ENCODE data around the gene DENND1A. TPM values are rescaled to one million over a fixed set of nuclear protein-coding genes. Genes with fewer than 3 reads are reported as not detected.
A peak's percentile ranks its signal among the peaks of the same experiment; 100 is the strongest.

DENND1A gene
- polyA plus RNA-seq, 6 donors from 2014 or later, result 4.0 to 9.5 (median 5.3) TPM

- ATAC-seq (ENCODE audit: low read depth in 2 of 2) (no peak), DNase-seq (no peak)
- Mint-ChIP-seq H3K36me3 (peaks cover 17 to 27% of the 10 kb centered on the region in 2 donors), H3K9me3 (peaks cover 9 to 51% (median 40%) of the 10 kb centered on the region in 7 donors), H3K27me3 (no peaks in the 10 kb centered on the region), H3K4me1 (peaks cover 7 to 13% (median 9%) of the 10 kb centered on the region in 3 donors), H3K4me3 (peak overlapping the region in 1 of 8 donors; percentile 60), H3K27ac (peak overlapping the region in 1 of 6 donors; percentile 76)
Measured at GRCh38 chr9:123723135-123723875, 206.6 kb downstream of the DENND1A start.

GRCh38 chr9:123722378-123722777, 207.5 kb downstream of the DENND1A start:
- H3K4me1 Mint-ChIP-seq, result peaks cover 13 to 18% (median 14%) of the 10 kb centered on the region in 3 donors
- no peak overlapping the region for H3K27ac Mint-ChIP-seq
- peaks cover 17 to 27% of the 10 kb centered on the region in 2 donors for H3K36me3 Mint-ChIP-seq
- H3K9me3 Mint-ChIP-seq, result peaks cover 9 to 52% (median 40%) of the 10 kb centered on the region in 7 donors
- H3K27me3 Mint-ChIP-seq, result no peaks in the 10 kb centered on the region
- no peak for DNase-seq
- no peak for ATAC-seq (ENCODE audit: low read depth in 2 of 2)
- no peak overlapping the region for H3K4me3 Mint-ChIP-seq

- Mint-ChIP-seq H3K36me3 (peaks cover 15 to 17% of the 10 kb centered on the region in 2 donors), H3K4me1 (peaks cover 13 to 25% (median 20%) of the 10 kb centered on the region in 3 donors), H3K27me3 (no peaks in the 10 kb centered on the region), H3K4me3 (no peak overlapping the region), H3K27ac (peak overlapping the region in 1 of 6 donors; percentile 1), H3K9me3 (peaks cover 6 to 44% (median 31%) of the 10 kb centered on the region in 7 donors)
- no peak for ATAC-seq (ENCODE audit: low read depth in 2 of 2)
- DNase-seq, result no peak
Measured at GRCh38 chr9:123718188-123718587, 211.7 kb downstream of the DENND1A start.

GRCh38 chr9:123717581-123718175, 212.2 kb downstream of the DENND1A start:
- H3K9me3 Mint-ChIP-seq, result peaks cover 6 to 39% (median 29%) of the 10 kb centered on the region in 7 donors
- ATAC-seq (ENCODE audit: low read depth in 2 of 2), result no peak
- no peaks in the 10 kb centered on the region for H3K27me3 Mint-ChIP-seq
- H3K4me1 Mint-ChIP-seq, result peaks cover 13 to 25% (median 20%) of the 10 kb centered on the region in 3 donors
- peak overlapping the region in 3 of 6 donors; percentile 1 to 30 (median 11) for H3K27ac Mint-ChIP-seq
- no peak overlapping the region for H3K4me3 Mint-ChIP-seq
- no peak for DNase-seq
- peaks cover 15 to 17% of the 10 kb centered on the region in 2 donors for H3K36me3 Mint-ChIP-seq

GRCh38 chr9:123716339-123716945, 213.5 kb downstream of the DENND1A start:
- no peaks in the 10 kb centered on the region for H3K27me3 Mint-ChIP-seq
- DNase-seq, result no peak
- peak; percentile 54 to 60 for ATAC-seq (ENCODE audit: low read depth in 2 of 2)
- H3K9me3 Mint-ChIP-seq, result peaks cover 0 to 26% (median 18%) of the 10 kb centered on the region in 7 donors
- peaks cover 20 to 25% (median 21%) of the 10 kb centered on the region in 3 donors for H3K4me1 Mint-ChIP-seq
- peaks cover 8 to 16% of the 10 kb centered on the region in 2 donors for H3K36me3 Mint-ChIP-seq
- H3K27ac Mint-ChIP-seq, result peak overlapping the region in 1 of 6 donors; percentile 30
- peak overlapping the region in 3 of 8 donors; percentile 10 to 55 (median 47) for H3K4me3 Mint-ChIP-seq

GRCh38 chr9:123715258-123715657, 214.7 kb downstream of the DENND1A start:
- no peak for ATAC-seq (ENCODE audit: low read depth in 2 of 2)

GRCh38 chr9:123713282-123713681, 216.6 kb downstream of the DENND1A start:
- H3K4me1 Mint-ChIP-seq, result peaks cover 22 to 28% (median 22%) of the 10 kb centered on the region in 3 donors
- no peak overlapping the region for H3K27ac Mint-ChIP-seq
- ATAC-seq (ENCODE audit: low read depth in 2 of 2), result no peak

More at GRCh38 chr9:123715258-123715657, 214.7 kb downstream of the DENND1A start:
- H3K27ac Mint-ChIP-seq, result no peak overlapping the region
- peaks cover 20 to 25% (median 22%) of the 10 kb centered on the region in 3 donors for H3K4me1 Mint-ChIP-seq
- H3K9me3 Mint-ChIP-seq, result peaks cover 0 to 20% (median 11%) of the 10 kb centered on the region in 7 donors
- DNase-seq, result no peak
- no peak overlapping the region for H3K4me3 Mint-ChIP-seq
- no peaks in the 10 kb centered on the region for H3K27me3 Mint-ChIP-seq
- peaks cover 0 to 12% of the 10 kb centered on the region in 2 donors for H3K36me3 Mint-ChIP-seq

GRCh38 chr9:123712399-123712798, 217.5 kb downstream of the DENND1A start:
- Mint-ChIP-seq H3K9me3 (peaks cover 0 to under 1% (median 0%) of the 10 kb centered on the region in 7 donors), H3K4me1 (peaks cover 17 to 22% (median 17%) of the 10 kb centered on the region in 3 donors), H3K27ac (no peak overlapping the region), H3K27me3 (no peaks in the 10 kb centered on the region), H3K4me3 (no peak overlapping the region), H3K36me3 (peaks cover 0 to 13% of the 10 kb centered on the region in 2 donors)
- no peak for DNase-seq
- no peak for ATAC-seq (ENCODE audit: low read depth in 2 of 2)

More at GRCh38 chr9:123713282-123713681, 216.6 kb downstream of the DENND1A start:
- DNase-seq, result no peak
- H3K9me3 Mint-ChIP-seq, result peaks cover 0 to under 1% (median 0%) of the 10 kb centered on the region in 7 donors
- H3K27me3 Mint-ChIP-seq, result no peaks in the 10 kb centered on the region
- H3K4me3 Mint-ChIP-seq, result no peak overlapping the region
- H3K36me3 Mint-ChIP-seq, result peaks cover 0 to 8% of the 10 kb centered on the region in 2 donors

- Mint-ChIP-seq H3K4me1 (peaks cover 3 to 9% (median 7%) of the 10 kb centered on the region in 3 donors), H3K36me3 (peaks cover 9 to 26% of the 10 kb centered on the region in 2 donors), H3K4me3 (no peak overlapping the region), H3K9me3 (peaks cover 2 to 7% (median 5%) of the 10 kb centered on the region in 7 donors), H3K27ac (no peak overlapping the region), H3K27me3 (no peaks in the 10 kb centered on the region)
- DNase-seq (no peak), ATAC-seq (ENCODE audit: low read depth in 2 of 2) (no peak)
Measured at GRCh38 chr9:123710299-123710698, 219.6 kb downstream of the DENND1A start.

GRCh38 chr9:123702483-123702882, 227.4 kb downstream of the DENND1A start:
- Mint-ChIP-seq H3K4me3 (no peak overlapping the region), H3K27me3 (no peaks in the 10 kb centered on the region), H3K9me3 (peaks cover 20 to 58% (median 39%) of the 10 kb centered on the region in 7 donors), H3K36me3 (peaks cover 46 to 49% of the 10 kb centered on the region in 2 donors), H3K27ac (peak overlapping the region in 1 of 6 donors; percentile 91), H3K4me1 (peaks cover 22 to 28% (median 22%) of the 10 kb centered on the region in 3 donors)
- ATAC-seq (ENCODE audit: low read depth in 2 of 2) (no peak), DNase-seq (no peak)

GRCh38 chr9:123697686-123698085, 232.2 kb downstream of the DENND1A start:
- peaks cover 18 to 28% of the 10 kb centered on the region in 2 donors for H3K36me3 Mint-ChIP-seq
- DNase-seq, result no peak
- H3K4me3 Mint-ChIP-seq, result peak overlapping the region; percentile 49 to 87 (median 76)
- H3K4me1 Mint-ChIP-seq, result peaks cover 19 to 32% (median 22%) of the 10 kb centered on the region in 3 donors
- peak overlapping the region; percentile 8 to 95 (median 80) for H3K27ac Mint-ChIP-seq
- ATAC-seq (ENCODE audit: low read depth in 2 of 2), result peak in 1 of 2 donors; percentile 25
- no peaks in the 10 kb centered on the region for H3K27me3 Mint-ChIP-seq
- peaks cover 8 to 28% (median 22%) of the 10 kb centered on the region in 7 donors for H3K9me3 Mint-ChIP-seq

- H3K4me3 Mint-ChIP-seq, result peak overlapping the region in 1 of 8 donors; percentile 84
- H3K36me3 Mint-ChIP-seq, result peaks cover 9 to 18% of the 10 kb centered on the region in 2 donors
Measured at GRCh38 chr9:123696476-123696875, 233.4 kb downstream of the DENND1A start.

GRCh38 chr9:123695386-123695785, 234.5 kb downstream of the DENND1A start:
- H3K4me3 Mint-ChIP-seq, result peak overlapping the region in 2 of 8 donors; percentile 29 to 35
- peaks cover 31 to 43% (median 32%) of the 10 kb centered on the region in 3 donors for H3K4me1 Mint-ChIP-seq
- H3K27me3 Mint-ChIP-seq, result no peaks in the 10 kb centered on the region
- H3K27ac Mint-ChIP-seq, result no peak overlapping the region
- DNase-seq (no peak), ATAC-seq (ENCODE audit: low read depth in 2 of 2) (no peak)
- peaks cover 0 to 7% (median 2%) of the 10 kb centered on the region in 7 donors for H3K9me3 Mint-ChIP-seq
- peaks cover 13 to 22% of the 10 kb centered on the region in 2 donors for H3K36me3 Mint-ChIP-seq

More at GRCh38 chr9:123696476-123696875, 233.4 kb downstream of the DENND1A start:
- ATAC-seq (ENCODE audit: low read depth in 2 of 2) (no peak), DNase-seq (no peak)
- Mint-ChIP-seq H3K27ac (no peak overlapping the region), H3K4me1 (peaks cover 27 to 40% (median 27%) of the 10 kb centered on the region in 3 donors), H3K27me3 (no peaks in the 10 kb centered on the region), H3K9me3 (peaks cover 3 to 16% (median 10%) of the 10 kb centered on the region in 7 donors)

All from naive B cell (primary cell).